ENCODE data around the gene SLC35E2B.
"Not testable (repeated sequence)": the region's sequence is repeated elsewhere in the genome, so short reads cannot be mapped to it uniquely, and the experiment has no call there.

SLC35E2B gene

DNA sequence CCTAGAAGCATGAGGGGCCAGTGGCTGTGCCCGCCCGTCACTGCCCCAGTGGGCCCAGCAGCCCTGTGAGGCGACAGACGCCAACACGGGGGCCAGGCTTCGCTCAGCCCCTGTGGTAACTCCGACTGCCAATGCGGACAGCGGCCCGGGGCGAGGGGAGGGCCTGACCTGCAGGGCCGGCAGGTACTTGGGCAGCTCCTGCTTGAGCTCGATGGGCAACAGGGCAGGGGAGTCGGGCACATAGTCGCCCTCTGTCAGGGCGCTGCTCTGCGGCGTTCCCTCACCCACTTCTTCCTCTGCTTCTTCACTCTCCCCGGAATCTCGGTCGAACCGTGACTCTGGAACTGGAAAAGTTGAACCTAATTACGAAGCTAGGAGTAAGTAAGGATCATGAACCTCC is 14.6 kb upstream of the SLC35E2B start:
- not testable (repeated sequence) for H2BK5ac ChIP-seq (ENCODE audit: low read length); H3K4me3 ChIP-seq (ENCODE audit: low read length in 2 of 2); H3K4me1 ChIP-seq (ENCODE audit: control insufficient read depth in 2 of 2, insufficient read depth in 1 of 2, low read depth in 1 of 2, low read length in 2 of 2); H2BK12ac ChIP-seq (ENCODE audit: low read length); H4K8ac ChIP-seq (ENCODE audit: low read depth, low read length); H2BK15ac ChIP-seq (ENCODE audit: low read length); H3K27me3 ChIP-seq (ENCODE audit: control insufficient read depth in 3 of 3, insufficient read depth in 3 of 3, low read depth in 1 of 3, low read length in 3 of 3); H3K23ac ChIP-seq (ENCODE audit: low read depth, low read length, poor library complexity); H2AFZ ChIP-seq (ENCODE audit: low read length); H3K27ac ChIP-seq (replicated peaks; ENCODE audit: low read length); H3K4me2 ChIP-seq (ENCODE audit: insufficient read depth, low read length, poor library complexity, severe bottlenecking); H2BK120ac ChIP-seq (ENCODE audit: low read depth, low read length); H3K79me1 ChIP-seq (ENCODE audit: low read depth, low read length); H3K4ac ChIP-seq (ENCODE audit: low read length); DNase-seq (ENCODE audit: low spot score); H4K91ac ChIP-seq (ENCODE audit: low read depth, low read length, poor library complexity); H3K9me3 ChIP-seq (replicated peaks in 1 of 2; ENCODE audit: control insufficient read depth in 2 of 2, insufficient read depth in 1 of 2, low read depth in 1 of 2, low read length in 2 of 2); H3K36me3 ChIP-seq (replicated peaks in 1 of 2; ENCODE audit: control insufficient read depth in 2 of 2, insufficient read depth in 2 of 2, low read length in 2 of 2); H3K18ac ChIP-seq (ENCODE audit: low read length); H2AK5ac ChIP-seq (ENCODE audit: low read depth, low read length); H3K14ac ChIP-seq (ENCODE audit: low read length); H3K9ac ChIP-seq (ENCODE audit: low read depth, low read length, poor library complexity)
- no CpG with 5 or more reads among the region's 23 CpGs for WGBS, 2 donors (ENCODE audit: extremely low coverage in 2 of 2, insufficient read length in 2 of 2, insufficient replicate concordance in 1 of 2)

DNA sequence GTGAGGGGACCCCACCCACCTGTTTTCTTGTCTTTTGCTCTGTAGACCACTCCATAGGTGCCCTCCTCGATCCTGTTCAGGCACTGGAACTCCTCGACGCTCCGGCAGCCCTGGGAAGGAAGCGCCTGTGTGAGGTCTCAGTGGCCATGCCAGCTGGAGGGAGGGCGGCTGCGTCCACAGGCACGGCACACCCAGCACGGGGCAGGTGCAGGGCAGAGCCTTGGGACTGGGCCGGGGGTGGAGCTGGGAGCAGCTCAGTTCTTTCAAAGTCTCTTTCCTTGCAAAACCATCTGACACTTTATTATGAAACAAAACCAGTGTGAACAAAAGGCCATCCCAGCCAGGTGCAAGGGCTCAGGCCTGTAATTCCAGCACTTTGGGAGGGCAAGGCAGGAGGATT is 13.0 kb upstream of the SLC35E2B start:
- not testable (repeated sequence) for H3K79me1 ChIP-seq (ENCODE audit: low read depth, low read length); H3K9ac ChIP-seq (ENCODE audit: low read depth, low read length, poor library complexity); H3K4me1 ChIP-seq (ENCODE audit: control insufficient read depth in 2 of 2, insufficient read depth in 1 of 2, low read depth in 1 of 2, low read length in 2 of 2); H3K4me2 ChIP-seq (ENCODE audit: insufficient read depth, low read length, poor library complexity, severe bottlenecking); H2BK12ac ChIP-seq (ENCODE audit: low read length); DNase-seq (ENCODE audit: low spot score); H3K27ac ChIP-seq (replicated peaks; ENCODE audit: low read length); H3K14ac ChIP-seq (ENCODE audit: low read length); H3K18ac ChIP-seq (ENCODE audit: low read length); H2BK5ac ChIP-seq (ENCODE audit: low read length); H3K4me3 ChIP-seq (ENCODE audit: low read length in 2 of 2); H3K36me3 ChIP-seq (replicated peaks in 1 of 2; ENCODE audit: control insufficient read depth in 2 of 2, insufficient read depth in 2 of 2, low read length in 2 of 2); H2AK5ac ChIP-seq (ENCODE audit: low read depth, low read length); H3K23ac ChIP-seq (ENCODE audit: low read depth, low read length, poor library complexity); H3K9me3 ChIP-seq (replicated peaks in 1 of 2; ENCODE audit: control insufficient read depth in 2 of 2, insufficient read depth in 1 of 2, low read depth in 1 of 2, low read length in 2 of 2); H3K27me3 ChIP-seq (ENCODE audit: control insufficient read depth in 3 of 3, insufficient read depth in 3 of 3, low read depth in 1 of 3, low read length in 3 of 3); H4K91ac ChIP-seq (ENCODE audit: low read depth, low read length, poor library complexity); H4K8ac ChIP-seq (ENCODE audit: low read depth, low read length); H2BK15ac ChIP-seq (ENCODE audit: low read length); H2AFZ ChIP-seq (ENCODE audit: low read length); H2BK120ac ChIP-seq (ENCODE audit: low read depth, low read length); H3K4ac ChIP-seq (ENCODE audit: low read length)
- no CpG with 5 or more reads among the region's 10 CpGs for WGBS, 2 donors (ENCODE audit: extremely low coverage in 2 of 2, insufficient read length in 2 of 2, insufficient replicate concordance in 1 of 2)

DNA sequence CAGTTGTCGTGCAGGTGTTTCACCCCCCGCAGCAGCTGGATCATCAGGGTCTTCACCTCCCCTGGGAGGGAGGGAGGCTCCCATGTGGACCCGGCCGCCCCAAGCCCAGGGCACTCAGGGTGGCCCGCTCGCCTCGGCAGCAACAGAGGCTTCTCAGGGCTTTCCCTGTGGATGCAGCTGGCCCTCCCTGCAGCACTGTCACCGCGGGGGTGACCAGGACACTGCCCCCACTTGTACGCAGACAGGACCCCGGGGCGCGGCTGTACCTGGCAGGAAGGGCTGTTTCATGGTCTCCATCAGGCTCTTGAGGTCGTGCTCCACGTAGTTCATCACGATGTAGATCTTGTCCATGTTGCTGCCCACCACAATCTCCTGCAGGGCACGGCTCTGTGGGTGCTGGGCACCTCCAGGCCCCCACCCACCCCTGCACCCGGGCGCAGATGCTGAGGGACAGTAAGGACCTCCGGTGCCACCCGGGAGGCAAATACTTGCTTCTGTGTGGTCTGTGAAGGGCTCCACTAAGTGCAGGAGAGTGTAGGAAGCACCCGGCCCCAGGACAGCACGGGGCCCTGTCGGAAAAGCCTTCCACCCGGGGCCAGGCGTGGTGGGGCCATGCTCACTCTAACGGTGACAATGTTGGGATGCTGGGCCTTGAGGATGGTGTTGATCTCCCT is 11.8 kb upstream of the SLC35E2B start:
- not testable (repeated sequence) for H3K9me3 ChIP-seq (replicated peaks in 1 of 2; ENCODE audit: control insufficient read depth in 2 of 2, insufficient read depth in 1 of 2, low read depth in 1 of 2, low read length in 2 of 2); H3K36me3 ChIP-seq (replicated peaks in 1 of 2; ENCODE audit: control insufficient read depth in 2 of 2, insufficient read depth in 2 of 2, low read length in 2 of 2); H3K9ac ChIP-seq (ENCODE audit: low read depth, low read length, poor library complexity); H2BK5ac ChIP-seq (ENCODE audit: low read length); H3K4me3 ChIP-seq (ENCODE audit: low read length in 2 of 2); H3K4me1 ChIP-seq (ENCODE audit: control insufficient read depth in 2 of 2, insufficient read depth in 1 of 2, low read depth in 1 of 2, low read length in 2 of 2); H3K27me3 ChIP-seq (ENCODE audit: control insufficient read depth in 3 of 3, insufficient read depth in 3 of 3, low read depth in 1 of 3, low read length in 3 of 3); H2AK5ac ChIP-seq (ENCODE audit: low read depth, low read length); H2AFZ ChIP-seq (ENCODE audit: low read length); H2BK15ac ChIP-seq (ENCODE audit: low read length); H3K4ac ChIP-seq (ENCODE audit: low read length); H3K23ac ChIP-seq (ENCODE audit: low read depth, low read length, poor library complexity); H3K27ac ChIP-seq (replicated peaks; ENCODE audit: low read length); H3K18ac ChIP-seq (ENCODE audit: low read length); H3K4me2 ChIP-seq (ENCODE audit: insufficient read depth, low read length, poor library complexity, severe bottlenecking); H3K14ac ChIP-seq (ENCODE audit: low read length); DNase-seq (ENCODE audit: low spot score); H2BK120ac ChIP-seq (ENCODE audit: low read depth, low read length); H4K91ac ChIP-seq (ENCODE audit: low read depth, low read length, poor library complexity); H2BK12ac ChIP-seq (ENCODE audit: low read length); H3K79me1 ChIP-seq (ENCODE audit: low read depth, low read length); H4K8ac ChIP-seq (ENCODE audit: low read depth, low read length)
- no CpG with 5 or more reads among the region's 27 CpGs for WGBS, 2 donors (ENCODE audit: extremely low coverage in 2 of 2, insufficient read length in 2 of 2, insufficient replicate concordance in 1 of 2)

DNA sequence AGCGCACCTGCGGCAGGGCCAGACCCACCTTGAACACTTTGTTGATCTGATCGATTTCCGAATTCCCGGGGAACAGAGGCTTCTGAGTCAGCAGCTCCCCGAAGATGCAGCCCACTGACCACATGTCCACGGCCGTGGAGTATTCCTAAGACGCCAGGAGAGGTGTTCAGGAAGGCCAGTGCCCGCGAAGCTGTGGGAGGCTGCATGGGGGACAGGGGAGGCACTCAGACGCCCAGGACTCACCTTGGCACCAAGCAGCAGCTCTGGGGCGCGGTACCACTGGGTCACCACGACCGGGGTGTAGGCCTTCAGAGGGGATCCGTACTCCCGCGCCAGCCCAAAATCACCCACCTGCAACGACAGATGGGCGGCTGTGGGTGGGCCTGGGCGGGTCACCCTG is 11.2 kb upstream of the SLC35E2B start:
- H3K4ac ChIP-seq (ENCODE audit: low read length), result no peak overlapping the region
- H2AFZ ChIP-seq (ENCODE audit: low read length), result no peak overlapping the region
- H3K27ac ChIP-seq (replicated peaks; ENCODE audit: low read length), result no peak overlapping the region
- no peak overlapping the region for H3K4me3 ChIP-seq (ENCODE audit: low read length in 2 of 2)
- H2BK120ac ChIP-seq (ENCODE audit: low read depth, low read length), result no peak overlapping the region
- H3K9me3 ChIP-seq (replicated peaks in 1 of 2; ENCODE audit: control insufficient read depth in 2 of 2, insufficient read depth in 1 of 2, low read depth in 1 of 2, low read length in 2 of 2), result no peaks in the 10 kb centered on the region
- H2BK15ac ChIP-seq (ENCODE audit: low read length), result no peak overlapping the region
- no peak overlapping the region for H3K14ac ChIP-seq (ENCODE audit: low read length)
- no CpG with 5 or more reads among the region's 22 CpGs for WGBS, 2 donors (ENCODE audit: extremely low coverage in 2 of 2, insufficient read length in 2 of 2, insufficient replicate concordance in 1 of 2)
- H3K23ac ChIP-seq (ENCODE audit: low read depth, low read length, poor library complexity), result no peak overlapping the region
- peak overlapping the region; percentile 17 for H4K8ac ChIP-seq (ENCODE audit: low read depth, low read length)
- no peak overlapping the region for H3K4me2 ChIP-seq (ENCODE audit: insufficient read depth, low read length, poor library complexity, severe bottlenecking)
- H3K27me3 ChIP-seq (ENCODE audit: control insufficient read depth in 3 of 3, insufficient read depth in 3 of 3, low read depth in 1 of 3, low read length in 3 of 3), result no peaks in the 10 kb centered on the region
- no peak overlapping the region for H4K91ac ChIP-seq (ENCODE audit: low read depth, low read length, poor library complexity)
- DNase-seq (ENCODE audit: low spot score), result no peak
- H3K9ac ChIP-seq (ENCODE audit: low read depth, low read length, poor library complexity), result no peak overlapping the region
- no peak overlapping the region for H2BK5ac ChIP-seq (ENCODE audit: low read length)
- peaks cover 0 to 5% of the 10 kb centered on the region in 2 donors for H3K36me3 ChIP-seq (replicated peaks in 1 of 2; ENCODE audit: control insufficient read depth in 2 of 2, insufficient read depth in 2 of 2, low read length in 2 of 2)
- H2BK12ac ChIP-seq (ENCODE audit: low read length), result no peak overlapping the region
- H3K4me1 ChIP-seq (ENCODE audit: control insufficient read depth in 2 of 2, insufficient read depth in 1 of 2, low read depth in 1 of 2, low read length in 2 of 2), result no peaks in the 10 kb centered on the region
- H3K79me1 ChIP-seq (ENCODE audit: low read depth, low read length), result no peaks in the 10 kb centered on the region
- H2AK5ac ChIP-seq (ENCODE audit: low read depth, low read length), result no peak overlapping the region
- no peak overlapping the region for H3K18ac ChIP-seq (ENCODE audit: low read length)

All from neuronal stem cell (in vitro differentiated cells).